GM23338 (cell line): ENCODE results near the gene SMC4. TPM values are rescaled to one million over a fixed set of nuclear protein-coding genes. Genes with fewer than 3 reads are reported as not detected.

ENCODE experiments used
- ATAC-seq: fragments of 200-7000 bp; cut with Tn5 transposase; 3 replicates; pipeline ENCODE4 v1.9.1; 2020
- DNase-seq: peaks from one replicate; pipeline ENCODE4 v3.0.0-alpha.2; 2015; ENCODE audit warnings: low spot score
- H2AFZ ChIP-seq: fragments of 200-600 bp; sonication (generic); 2 replicates; pipeline ENCODE4 v1.8.0; 2016; ENCODE audit warnings: antibody characterized with exemption, mild to moderate bottlenecking, moderate library complexity
- H3F3A ChIP-seq: fragments of 200-600 bp; sonication (generic); replicated peaks from 2 replicates; pipeline ENCODE4 v1.8.0; 2017; ENCODE audit warnings: antibody characterized with exemption, mixed run types, low read depth
- H3K27ac ChIP-seq: fragments of 200-600 bp; sonication (generic); 2 replicates; pipeline ENCODE4 v1.6.1; 2016; ENCODE audit warnings: low read depth
- H3K27me3 ChIP-seq: fragments of 200-600 bp; sonication (generic); 2 replicates; pipeline ENCODE4 v1.8.0; 2016; ENCODE audit warnings: mild to moderate bottlenecking, mixed run types, moderate library complexity; ENCODE audit not compliant: insufficient read depth
- H3K36me3 ChIP-seq: fragments of 200-600 bp; sonication (generic); 2 replicates; pipeline ENCODE4 v1.8.0; 2016; ENCODE audit warnings: mild to moderate bottlenecking; ENCODE audit not compliant: insufficient read depth
- H3K4me1 ChIP-seq: fragments of 200-600 bp; sonication (generic); 2 replicates; pipeline ENCODE4 v1.8.0; 2016; ENCODE audit warnings: mild to moderate bottlenecking, moderate library complexity; ENCODE audit not compliant: insufficient read depth
- H3K4me2 ChIP-seq: fragments of 200-600 bp; sonication (generic); 2 replicates; pipeline ENCODE4 v1.7.1; 2017; ENCODE audit warnings: mixed run types
- H3K4me3 ChIP-seq: fragments of 200-600 bp; sonication (generic); 2 replicates; pipeline ENCODE4 v1.6.1; 2016; ENCODE audit warnings: mixed run types
- H3K79me2 ChIP-seq: fragments of 200-600 bp; sonication (generic); replicated peaks from 2 replicates; pipeline ENCODE4 v1.8.0; 2017; ENCODE audit warnings: mild to moderate bottlenecking; ENCODE audit not compliant: insufficient read depth
- H3K9me2 ChIP-seq: fragments of 200-600 bp; sonication (generic); 2 replicates; pipeline ENCODE4 v1.8.0; 2017; ENCODE audit not compliant: insufficient read depth
- H4K20me1 ChIP-seq: fragments of 200-600 bp; sonication (generic); replicated peaks from 2 replicates; pipeline ENCODE4 v1.8.0; 2017; ENCODE audit warnings: mild to moderate bottlenecking; ENCODE audit not compliant: insufficient read depth
- H3K27ac Mint-ChIP-seq: 2 replicates; pipeline ENCODE4 v1.8.0; 2020; ENCODE audit warnings: inconsistent platforms, mild to moderate bottlenecking, moderate library complexity, mixed read lengths
- H3K27me3 Mint-ChIP-seq: 3 replicates; pipeline ENCODE4 v1.8.0; 2022; ENCODE audit warnings: low read depth, mild to moderate bottlenecking, moderate library complexity, mixed read lengths, inconsistent platforms; ENCODE audit not compliant: insufficient read depth, poor library complexity
- H3K36me3 Mint-ChIP-seq: 3 replicates; pipeline ENCODE4 v1.8.0; 2021; ENCODE audit warnings: low read depth, mild to moderate bottlenecking, inconsistent platforms, moderate library complexity, mixed read lengths
- H3K4me1 Mint-ChIP-seq: 3 replicates; pipeline ENCODE4 v1.8.0; 2020; ENCODE audit warnings: mild to moderate bottlenecking, inconsistent platforms, mixed read lengths
- H3K4me3 Mint-ChIP-seq: 3 replicates; pipeline ENCODE4 v1.8.0; 2021; ENCODE audit warnings: moderate library complexity, mild to moderate bottlenecking, inconsistent platforms, mixed read lengths
- H3K9me3 Mint-ChIP-seq: 3 replicates; pipeline ENCODE4 v1.8.0; 2020; ENCODE audit warnings: moderate library complexity, mild to moderate bottlenecking, inconsistent platforms, mixed read lengths
- CTCF ChIP-seq, 2 experiments: fragments of 200-600 bp in 1 of 2; sonication (generic) in 1 of 2; conservative IDR thresholded peaks; 2 replicates each; pipeline versions ENCODE4 v1.5.1 to v1.6.1; 2016 to 2017; ENCODE audit warnings: antibody characterized with exemption in 2 of 2, low read depth in 2 of 2, mild to moderate bottlenecking in 2 of 2, moderate library complexity in 1 of 2
- ETS1 ChIP-seq: IDR thresholded peaks from 2 replicates; pipeline ENCODE4 v1.6.1; 2016; ENCODE audit warnings: antibody characterized with exemption
- EZH2 ChIP-seq: fragments of 200-600 bp; sonication (generic); IDR thresholded peaks from one replicate; pipeline ENCODE4 v1.8.0; 2017; ENCODE audit warnings: antibody characterized with exemption, mild to moderate bottlenecking, low read depth; ENCODE audit not compliant: unreplicated experiment
- EZH2phosphoT487 ChIP-seq: fragments of 200-600 bp; sonication (generic); IDR thresholded peaks from one replicate; pipeline ENCODE4 v1.8.1; 2018; ENCODE audit warnings: antibody characterized with exemption; ENCODE audit not compliant: unreplicated experiment
- POLR2AphosphoS5 ChIP-seq: IDR thresholded peaks from 2 replicates; pipeline ENCODE4 v1.6.1; 2016; ENCODE audit warnings: antibody characterized with exemption, low read depth
- REST ChIP-seq: IDR thresholded peaks from one replicate; pipeline ENCODE4 v1.6.1; 2018; ENCODE audit warnings: antibody characterized with exemption; ENCODE audit not compliant: unreplicated experiment
- STAT1 ChIP-seq: IDR thresholded peaks from one replicate; pipeline ENCODE4 v1.6.1; 2016; ENCODE audit warnings: antibody characterized with exemption; ENCODE audit not compliant: unreplicated experiment
- ZNF114 ChIP-seq: fragments of 250-450 bp; sonication (Bioruptor Pico); IDR thresholded peaks from 2 replicates; pipeline ENCODE4 v1.5.0; 2020; ENCODE audit warnings: mild to moderate bottlenecking, moderate library complexity
- ZNF331 ChIP-seq: fragments of 250-450 bp; sonication (Bioruptor Pico); IDR thresholded peaks from 2 replicates; pipeline ENCODE4 v1.5.0; 2020; ENCODE audit warnings: low read depth, mild to moderate bottlenecking, moderate library complexity
- ZNF462 ChIP-seq: fragments of 250-450 bp; sonication (Bioruptor Pico); IDR thresholded peaks from 2 replicates; pipeline ENCODE4 v1.5.0; 2020; ENCODE audit warnings: mild to moderate bottlenecking, moderate library complexity
- polyA plus RNA-seq: library from polyadenylated mRNA; unstranded; fragments of >200 nt; fragmentation: Nextera tagmentation; extraction: Ambion mirVana; gene quantifications from 2 replicates; pipeline ENCODE4 v1.2.1, GENCODE V29; 2016
- total RNA-seq: library from RNA; depleted of rRNA; stranded (reverse); fragments of >200 nt; shearing (Covaris generic); gene quantifications from 2 replicates; pipeline ENCODE4 v1.2.3, GENCODE V29; 2014

The SMC4 gene
- total and polyA plus RNA-seq, 2 experiments from 2014 or later = 167 to 412 TPM

GRCh38 chr3:160392798-160393197 lies 6.7 kb upstream of the SMC4 start:
- Histone ChIP-seq H3K4me3 (no peak overlapping the region), H3K4me1 (no peaks in the 10 kb centered on the region), H2AFZ (no peak overlapping the region), H3K36me3 (no peaks in the 10 kb centered on the region), H3F3A (no peaks in the 10 kb centered on the region), H3K4me2 (no peak overlapping the region), H3K79me2 (peaks cover 37% of the 10 kb centered on the region), H4K20me1 (no peaks in the 10 kb centered on the region; the same call in 1 of the 2 replicates), H3K9me2 (no peaks in the 10 kb centered on the region), H3K27ac (no peak overlapping the region), H3K27me3 (no peaks in the 10 kb centered on the region)
- Mint-ChIP-seq H3K9me3 (no peaks in the 10 kb centered on the region), H3K4me1 (no peaks in the 10 kb centered on the region), H3K27me3 (no peaks in the 10 kb centered on the region), H3K27ac (no peak overlapping the region), H3K36me3 (no peaks in the 10 kb centered on the region), H3K4me3 (no peak overlapping the region)
- no peak for TF ChIP-seq ZNF462 (CRISPR knock-in tag)
- no peak for TF ChIP-seq ZNF331
- no peak for TF ChIP-seq REST
- TF ChIP-seq EZH2 = no peak
- no peak for TF ChIP-seq POLR2AphosphoS5
- TF ChIP-seq STAT1 = no peak
- no peak for TF ChIP-seq EZH2phosphoT487
- TF ChIP-seq ETS1 = no peak
- no peak for TF ChIP-seq ZNF114 (CRISPR knock-in tag)
- TF ChIP-seq CTCF (conservative IDR thresholded peaks at IDR 0.05; ENCODE audit: low read depth in 2 of 2) = no peak
- ATAC-seq = no peak
- DNase-seq = no peak
